Retinal pigment epithelial cell (primary cell): Measurements from ENCODE around the gene GATAD1.

ENCODE experiments used
- DNase-seq: peaks from one replicate; pipeline ENCODE4 v3.0.0-alpha.2; 2010; ENCODE audit warnings: low read depth
- H3K4me3 ChIP-seq: 2 replicates; pipeline ENCODE4 v1.5.1; 2011; ENCODE audit warnings: mild to moderate bottlenecking, low read length, control low read depth, moderate library complexity
- TF ChIP-seq, protein P1 (sequence below): conservative IDR thresholded peaks from 2 replicates; pipeline ENCODE4 v1.5.1; 2011; ENCODE audit warnings: low read depth, low read length, control low read depth, inconsistent platforms

GATAD1 gene, protein sequence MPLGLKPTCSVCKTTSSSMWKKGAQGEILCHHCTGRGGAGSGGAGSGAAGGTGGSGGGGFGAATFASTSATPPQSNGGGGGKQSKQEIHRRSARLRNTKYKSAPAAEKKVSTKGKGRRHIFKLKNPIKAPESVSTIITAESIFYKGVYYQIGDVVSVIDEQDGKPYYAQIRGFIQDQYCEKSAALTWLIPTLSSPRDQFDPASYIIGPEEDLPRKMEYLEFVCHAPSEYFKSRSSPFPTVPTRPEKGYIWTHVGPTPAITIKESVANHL

DNA sequence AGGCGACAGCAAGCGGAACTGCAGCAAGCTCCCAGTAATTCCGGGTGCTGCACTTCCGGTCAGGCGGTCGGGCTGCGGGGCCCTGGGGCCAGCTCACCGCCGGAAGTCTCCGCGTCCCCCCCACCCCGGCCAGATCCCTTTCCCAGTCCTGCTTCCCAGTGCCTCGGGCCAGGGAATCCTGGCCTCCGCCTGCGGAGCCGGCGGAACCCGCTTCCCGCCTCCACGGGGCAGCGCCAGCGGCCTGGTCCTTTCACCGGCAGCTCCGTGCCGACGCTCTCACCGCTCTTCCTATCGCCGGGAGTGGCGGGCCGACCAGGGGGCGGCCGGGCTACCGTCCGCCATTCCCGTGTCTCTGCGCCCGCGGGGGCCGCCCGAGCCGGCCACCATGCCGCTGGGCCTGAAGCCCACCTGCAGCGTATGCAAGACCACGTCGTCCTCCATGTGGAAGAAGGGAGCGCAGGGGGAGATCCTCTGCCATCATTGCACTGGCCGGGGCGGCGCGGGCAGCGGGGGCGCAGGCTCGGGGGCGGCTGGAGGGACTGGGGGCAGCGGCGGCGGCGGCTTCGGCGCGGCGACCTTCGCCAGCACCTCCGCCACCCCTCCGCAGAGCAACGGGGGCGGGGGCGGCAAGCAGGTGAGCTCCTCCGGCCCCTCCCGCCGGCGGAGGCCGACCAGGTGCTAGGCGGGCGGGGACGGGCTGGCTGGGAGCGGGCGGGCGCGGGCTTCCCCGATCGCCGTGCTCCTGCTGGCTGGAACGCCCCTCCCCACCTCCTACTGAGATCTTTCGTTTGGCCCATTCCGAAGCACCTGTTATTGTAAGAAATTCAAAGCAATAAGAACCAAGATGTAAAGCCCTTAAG is at the start of gene GATAD1:
Gene GATAD1 (plus strand): TSS at position 138 of the 860 bp plus-strand sequence. CDS start 248 bp downstream, at position 386.
- TF ChIP-seq, protein P1, sequence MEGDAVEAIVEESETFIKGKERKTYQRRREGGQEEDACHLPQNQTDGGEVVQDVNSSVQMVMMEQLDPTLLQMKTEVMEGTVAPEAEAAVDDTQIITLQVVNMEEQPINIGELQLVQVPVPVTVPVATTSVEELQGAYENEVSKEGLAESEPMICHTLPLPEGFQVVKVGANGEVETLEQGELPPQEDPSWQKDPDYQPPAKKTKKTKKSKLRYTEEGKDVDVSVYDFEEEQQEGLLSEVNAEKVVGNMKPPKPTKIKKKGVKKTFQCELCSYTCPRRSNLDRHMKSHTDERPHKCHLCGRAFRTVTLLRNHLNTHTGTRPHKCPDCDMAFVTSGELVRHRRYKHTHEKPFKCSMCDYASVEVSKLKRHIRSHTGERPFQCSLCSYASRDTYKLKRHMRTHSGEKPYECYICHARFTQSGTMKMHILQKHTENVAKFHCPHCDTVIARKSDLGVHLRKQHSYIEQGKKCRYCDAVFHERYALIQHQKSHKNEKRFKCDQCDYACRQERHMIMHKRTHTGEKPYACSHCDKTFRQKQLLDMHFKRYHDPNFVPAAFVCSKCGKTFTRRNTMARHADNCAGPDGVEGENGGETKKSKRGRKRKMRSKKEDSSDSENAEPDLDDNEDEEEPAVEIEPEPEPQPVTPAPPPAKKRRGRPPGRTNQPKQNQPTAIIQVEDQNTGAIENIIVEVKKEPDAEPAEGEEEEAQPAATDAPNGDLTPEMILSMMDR, result peak; percentile 89
- H3K4me3 ChIP-seq, result peak within 1 kb of the TSS; percentile 85
- peak; percentile 74 for DNase-seq

DNA sequence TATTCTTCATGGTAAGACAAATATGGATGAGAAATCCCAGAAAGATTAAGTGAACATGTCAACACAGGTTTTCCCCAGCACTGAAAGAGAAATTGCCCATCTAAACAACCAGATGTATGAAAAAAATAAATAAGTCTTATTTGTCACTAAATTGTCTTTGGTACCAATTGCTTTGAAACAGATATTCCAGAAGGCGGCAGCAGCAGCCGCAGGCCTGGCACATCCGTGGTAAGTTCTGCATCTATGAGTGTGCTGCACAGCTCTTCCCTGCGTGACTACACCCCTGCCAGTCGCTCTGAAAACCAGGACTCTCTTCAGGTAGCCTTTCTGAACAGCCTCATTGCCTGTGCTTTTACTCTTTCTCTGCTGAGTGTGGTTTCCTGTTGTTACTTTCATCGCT is 49.7 kb upstream of the GATAD1 start:
- TF ChIP-seq, protein P1, result no peak
- no peak overlapping the region for H3K4me3 ChIP-seq
- DNase-seq, result no peak

DNA sequence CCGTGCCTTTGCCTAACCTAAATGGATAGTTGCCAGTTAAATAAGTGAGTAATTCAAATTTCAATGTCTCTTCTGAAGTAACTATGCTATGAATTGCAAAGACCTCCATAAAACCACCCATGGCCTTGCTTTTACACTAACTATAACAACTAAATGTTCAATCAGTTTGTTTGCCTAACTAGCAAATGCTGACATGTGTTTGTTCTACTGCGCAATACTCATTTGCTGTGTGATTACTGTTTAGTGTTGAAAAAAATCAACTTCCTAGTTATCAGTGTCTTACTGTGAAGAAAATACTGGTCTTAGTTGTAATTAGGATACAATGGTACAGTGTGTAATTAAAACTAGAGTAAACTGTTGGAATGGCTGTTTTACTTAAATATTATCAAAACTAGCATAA is 47.3 kb upstream of the GATAD1 start:
- no peak for DNase-seq
- no peak overlapping the region for H3K4me3 ChIP-seq
- TF ChIP-seq, protein P1, result no peak

DNA sequence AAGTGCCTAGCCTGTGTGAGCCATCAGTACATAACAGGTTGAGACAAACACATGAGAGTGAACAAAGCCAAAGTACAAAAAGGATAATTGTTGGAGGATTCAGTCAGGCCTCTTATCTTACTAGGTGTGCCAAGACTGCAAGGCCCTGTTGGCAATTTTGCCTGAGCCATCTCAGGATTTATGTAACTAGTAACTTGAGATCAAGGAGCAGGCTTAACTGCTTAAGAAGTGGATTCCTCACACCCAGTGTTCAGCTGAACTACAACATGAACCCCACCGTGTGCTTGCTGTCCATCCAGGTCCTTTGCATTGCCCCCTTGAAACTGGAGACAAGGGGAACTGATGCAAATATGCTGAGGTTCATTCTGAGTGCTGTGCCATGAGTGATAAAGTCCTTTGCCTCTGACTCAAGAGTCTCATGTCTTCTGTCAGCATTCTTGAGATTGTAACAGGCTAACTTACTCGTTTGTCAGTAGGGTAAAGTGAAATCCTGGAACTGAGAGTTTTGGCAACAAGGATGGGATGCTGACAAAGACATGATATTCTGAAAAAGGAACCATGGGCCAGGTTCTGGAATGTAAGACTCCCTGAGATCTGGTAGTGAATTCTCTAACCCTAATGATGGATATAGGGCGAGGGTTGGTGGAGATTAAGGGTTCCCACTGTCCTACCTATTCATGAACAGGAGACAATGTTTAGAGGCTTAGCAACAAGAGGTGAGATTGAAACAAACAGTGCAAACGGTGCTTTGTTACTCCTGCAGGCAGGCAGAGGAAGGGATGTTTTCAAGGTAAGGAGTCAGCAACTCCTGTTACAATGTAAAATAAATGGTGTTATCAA is 44.1 kb upstream of the GATAD1 start:
- TF ChIP-seq, protein P1, result no peak
- no peak overlapping the region for H3K4me3 ChIP-seq
- peak; percentile 44 for DNase-seq

DNA sequence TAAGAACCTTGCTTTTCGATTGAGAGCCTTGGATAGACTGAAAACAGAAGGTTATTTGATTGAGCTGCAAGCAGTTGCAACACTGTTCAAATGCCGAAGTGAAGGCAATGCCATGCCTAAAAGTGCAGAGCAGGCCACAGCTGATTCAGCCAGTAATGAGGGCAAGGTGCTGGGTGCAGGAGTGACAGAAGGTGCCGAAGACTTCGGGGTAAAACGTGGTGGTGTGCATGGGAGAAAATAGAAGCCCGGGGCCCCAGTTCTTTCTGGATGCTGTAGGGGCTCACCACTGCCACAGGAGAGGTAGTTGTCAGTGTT is 43.6 kb upstream of the GATAD1 start:
- H3K4me3 ChIP-seq, result no peak overlapping the region
- TF ChIP-seq, protein P1, result no peak
- DNase-seq, result no peak

DNA sequence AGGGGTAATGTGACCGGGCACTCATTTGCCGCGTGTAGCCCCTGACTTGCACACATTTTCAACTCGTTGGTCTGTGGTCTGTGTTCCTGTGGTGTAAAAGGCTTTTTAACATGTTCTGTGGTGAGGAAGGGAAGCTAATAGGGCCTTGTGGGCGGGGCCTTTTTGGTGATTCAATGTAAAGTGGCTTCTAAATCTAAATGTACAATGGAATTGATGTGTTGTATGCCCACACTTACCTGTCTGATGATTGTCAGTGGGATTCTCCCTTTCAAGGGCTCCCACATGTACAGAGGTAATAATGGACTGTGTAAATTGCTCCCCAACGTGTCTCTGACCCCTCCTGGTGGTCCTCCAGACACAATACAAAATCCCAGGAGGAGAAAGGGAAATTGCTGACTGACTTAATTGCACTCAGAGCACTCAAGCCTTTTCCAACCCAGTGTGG is 43.1 kb upstream of the GATAD1 start:
- H3K4me3 ChIP-seq, result no peak overlapping the region
- TF ChIP-seq, protein P1, result peak; percentile 22
- no peak for DNase-seq
